Activated CD8-positive, alpha-beta memory T cell treated with anti-CD3 and anti-CD28 coated beads for 48 hours (primary cell): ENCODE measurements around the gene KRTAP5-2.
"Not testable (repeated sequence)": the region's sequence is repeated elsewhere in the genome, so short reads cannot be mapped to it uniquely, and the experiment has no call there.

Experiments
- DNase-seq, 3 experiments: peaks; one replicate each; pipeline ENCODE4 v3.0.0-alpha.2; 2020; ENCODE audit warnings: low read depth in 2 of 3, low spot score in 2 of 3

KRTAP5-2 gene, protein sequence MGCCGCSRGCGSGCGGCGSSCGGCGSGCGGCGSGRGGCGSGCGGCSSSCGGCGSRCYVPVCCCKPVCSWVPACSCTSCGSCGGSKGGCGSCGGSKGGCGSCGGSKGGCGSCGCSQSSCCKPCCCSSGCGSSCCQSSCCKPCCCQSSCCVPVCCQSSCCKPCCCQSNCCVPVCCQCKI

DNA sequence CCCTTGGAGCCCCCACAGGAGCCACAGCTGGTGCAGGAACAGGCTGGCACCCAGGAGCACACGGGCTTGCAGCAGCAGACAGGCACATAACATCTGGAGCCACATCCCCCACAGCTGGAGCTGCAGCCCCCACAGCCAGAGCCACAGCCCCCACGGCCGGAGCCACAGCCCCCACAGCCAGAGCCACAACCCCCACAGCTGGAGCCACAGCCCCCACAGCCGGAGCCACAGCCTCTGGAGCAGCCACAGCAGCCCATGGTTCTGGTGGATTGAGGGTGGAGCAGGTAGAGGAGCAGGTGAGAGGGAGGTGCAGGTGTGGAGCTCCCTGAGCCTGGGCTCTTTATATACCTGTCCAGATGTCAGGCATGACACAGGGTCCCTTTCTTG lies at the start of gene KRTAP5-2:
Gene KRTAP5-2 (minus strand): TSS at position 301 of the 387 bp plus-strand sequence. CDS start 44 bp downstream, at position 257.
- no peak for DNase-seq

DNA sequence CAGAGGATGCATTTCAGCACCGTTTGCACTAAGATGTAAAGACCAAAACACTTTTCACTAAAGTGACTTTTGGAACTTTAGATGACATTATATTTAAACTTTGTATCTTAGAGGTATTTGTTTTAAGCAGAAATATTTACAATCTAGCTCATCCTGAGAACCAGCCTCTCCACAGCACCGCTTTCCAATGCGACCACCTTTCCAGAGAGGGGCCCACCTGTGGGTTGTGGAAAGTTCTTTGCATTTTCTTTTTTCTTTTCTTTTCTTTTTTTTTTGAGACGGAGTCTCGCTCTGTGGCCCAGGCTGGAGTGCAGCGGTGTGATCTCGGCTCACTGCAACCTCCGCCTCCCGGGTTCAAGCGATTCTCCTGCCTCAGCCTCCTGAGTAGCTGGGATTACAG lies 48.4 kb upstream of the KRTAP5-2 start:
- not testable (repeated sequence) for DNase-seq

DNA sequence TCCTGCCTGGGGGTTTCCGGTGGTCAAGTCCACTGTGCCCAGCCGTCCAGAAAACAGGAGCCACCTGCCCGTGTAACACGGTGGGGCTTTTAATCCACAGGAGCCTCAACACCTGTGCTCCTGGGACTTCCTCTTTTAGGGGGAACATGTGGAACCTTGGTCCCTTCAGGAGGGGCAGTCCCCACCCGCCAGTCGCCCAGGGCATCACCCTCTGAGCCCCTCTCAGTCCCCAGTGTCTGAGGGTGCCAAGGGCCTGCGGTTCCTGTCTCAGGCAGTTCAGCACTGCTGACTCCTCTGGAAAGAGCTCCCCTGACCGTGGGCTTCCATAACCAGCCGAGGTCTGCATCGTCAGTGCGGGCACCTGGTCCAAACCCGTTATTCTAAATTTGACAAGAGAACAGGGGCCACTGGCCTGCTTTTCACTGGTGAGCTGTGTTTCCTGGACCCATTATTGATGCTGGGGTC lies 47.3 kb upstream of the KRTAP5-2 start:
- no peak for DNase-seq

DNA sequence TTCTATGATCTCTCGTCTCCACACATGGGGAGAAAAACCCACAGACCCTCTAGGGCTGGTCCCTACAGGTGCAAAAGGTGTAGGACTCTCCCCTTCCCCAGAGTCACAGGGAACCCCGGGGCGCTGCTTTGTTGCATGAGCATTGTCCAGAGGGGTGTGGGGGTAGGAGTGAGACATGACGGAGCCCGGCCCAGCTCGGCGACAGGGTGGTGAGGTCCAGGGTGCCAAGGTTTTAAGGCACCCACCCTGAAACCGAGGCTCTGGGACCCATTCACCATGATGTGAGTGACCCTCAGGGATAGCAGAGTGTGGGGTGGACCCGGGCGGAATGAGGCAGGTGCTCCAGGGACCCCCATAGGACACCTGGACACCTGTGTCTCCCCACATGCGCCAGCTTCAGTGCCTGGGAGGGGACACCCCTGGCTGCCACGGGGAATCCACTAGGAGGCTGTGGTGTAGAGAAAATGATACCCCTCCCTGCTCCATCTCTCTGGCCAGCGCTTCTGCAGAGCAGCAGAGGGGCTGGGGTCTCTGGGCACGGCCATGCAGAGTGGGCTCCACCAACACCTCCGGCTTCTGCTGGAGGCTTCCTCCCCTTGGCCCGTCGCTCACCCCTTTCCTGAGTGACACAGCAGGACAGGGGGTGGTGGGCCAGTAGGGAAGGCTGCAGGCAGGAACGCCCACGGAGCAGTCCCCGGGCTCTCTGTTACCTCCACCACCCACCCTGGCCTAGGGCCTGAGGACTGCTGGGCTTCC lies 46.7 kb upstream of the KRTAP5-2 start:
- DNase-seq, result no peak

DNA sequence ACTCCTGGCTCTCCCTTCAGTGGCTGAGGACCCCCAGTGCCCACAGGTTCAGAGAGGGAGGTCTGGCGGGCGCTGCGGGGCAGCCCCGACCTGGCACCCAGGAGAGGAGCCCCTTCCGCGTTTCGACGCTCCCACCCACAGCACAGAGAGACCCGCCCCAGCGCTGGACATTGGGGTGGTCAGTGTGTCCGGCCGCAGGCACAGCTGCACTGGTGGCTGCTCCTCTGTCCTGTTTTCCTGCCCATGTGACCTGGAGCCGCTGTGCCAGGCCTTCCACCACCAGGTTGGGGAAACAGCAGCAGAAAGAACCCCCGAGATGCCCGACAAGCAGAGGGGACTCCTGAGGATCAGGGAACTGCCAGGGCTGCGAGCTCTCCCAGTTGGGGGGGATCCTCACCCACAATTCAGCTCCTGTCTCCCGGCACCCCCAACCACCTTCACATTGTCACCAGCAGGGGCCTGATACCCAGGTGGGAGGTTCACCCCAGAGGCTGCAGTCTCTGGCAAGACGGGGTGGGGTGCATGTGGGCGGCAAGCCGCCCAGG lies 45.1 kb upstream of the KRTAP5-2 start:
- DNase-seq, result no peak

DNA sequence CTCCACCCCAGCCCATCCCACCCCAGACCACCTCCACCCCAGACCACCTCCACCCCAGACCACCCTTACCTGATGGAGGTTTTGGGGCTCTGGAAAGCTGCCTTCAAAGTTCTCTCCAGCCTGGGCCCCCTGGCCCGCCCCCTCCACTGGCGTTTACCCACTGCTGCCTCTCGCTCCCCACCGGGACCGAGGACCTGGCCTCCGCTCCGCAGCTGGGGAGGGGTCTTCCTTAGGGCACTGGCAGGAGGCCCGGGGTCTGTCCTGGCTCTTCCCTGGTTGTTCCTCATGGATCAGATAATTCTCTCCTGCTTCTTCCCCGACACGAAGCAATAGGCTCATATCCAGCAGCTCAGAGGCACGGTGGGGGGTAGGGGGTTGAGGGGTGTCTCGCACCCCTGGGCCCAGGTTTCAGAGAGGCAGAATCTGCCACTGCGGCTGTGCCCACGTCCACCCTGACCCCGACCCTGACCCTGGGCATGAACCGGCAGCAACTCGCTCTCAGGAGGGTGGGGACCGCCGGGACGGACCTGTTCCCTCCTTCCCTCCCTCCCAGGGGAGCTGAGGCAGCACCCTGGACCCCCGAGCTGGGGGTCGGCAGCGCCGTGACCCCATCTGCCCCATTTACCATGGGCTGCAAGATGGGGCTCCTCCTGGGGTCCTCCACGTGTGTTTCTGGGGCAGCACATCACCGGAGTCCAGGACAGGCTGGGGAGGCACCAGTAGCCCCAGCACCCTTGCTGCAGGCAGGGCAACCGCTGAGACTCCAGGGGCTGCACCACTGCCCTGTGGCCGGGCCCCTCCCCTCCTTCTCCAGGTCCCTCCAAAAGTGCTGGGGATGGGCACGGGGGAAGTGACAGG lies 44.4 kb upstream of the KRTAP5-2 start:
- DNase-seq, result no peak

DNA sequence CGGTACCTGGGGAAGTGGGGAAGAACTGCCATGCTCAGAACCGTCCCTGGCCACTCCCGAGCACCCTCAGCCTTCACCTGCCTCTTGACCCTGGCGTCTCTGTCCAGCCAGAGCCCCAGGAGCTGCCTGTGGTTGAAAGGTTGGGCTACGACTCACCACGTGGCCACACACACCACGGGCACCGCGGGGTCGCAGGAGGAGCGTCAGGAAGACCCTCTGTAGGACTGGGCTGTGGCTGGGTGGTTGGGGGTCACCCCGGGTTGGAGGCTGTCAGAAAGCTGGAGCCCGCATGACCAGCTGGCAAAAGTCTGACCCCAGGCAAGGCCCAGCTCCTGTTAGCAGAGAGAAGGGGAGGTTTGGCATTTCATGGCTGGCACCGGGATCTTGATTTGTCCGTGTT lies 43.0 kb upstream of the KRTAP5-2 start:
- no peak for DNase-seq

DNA sequence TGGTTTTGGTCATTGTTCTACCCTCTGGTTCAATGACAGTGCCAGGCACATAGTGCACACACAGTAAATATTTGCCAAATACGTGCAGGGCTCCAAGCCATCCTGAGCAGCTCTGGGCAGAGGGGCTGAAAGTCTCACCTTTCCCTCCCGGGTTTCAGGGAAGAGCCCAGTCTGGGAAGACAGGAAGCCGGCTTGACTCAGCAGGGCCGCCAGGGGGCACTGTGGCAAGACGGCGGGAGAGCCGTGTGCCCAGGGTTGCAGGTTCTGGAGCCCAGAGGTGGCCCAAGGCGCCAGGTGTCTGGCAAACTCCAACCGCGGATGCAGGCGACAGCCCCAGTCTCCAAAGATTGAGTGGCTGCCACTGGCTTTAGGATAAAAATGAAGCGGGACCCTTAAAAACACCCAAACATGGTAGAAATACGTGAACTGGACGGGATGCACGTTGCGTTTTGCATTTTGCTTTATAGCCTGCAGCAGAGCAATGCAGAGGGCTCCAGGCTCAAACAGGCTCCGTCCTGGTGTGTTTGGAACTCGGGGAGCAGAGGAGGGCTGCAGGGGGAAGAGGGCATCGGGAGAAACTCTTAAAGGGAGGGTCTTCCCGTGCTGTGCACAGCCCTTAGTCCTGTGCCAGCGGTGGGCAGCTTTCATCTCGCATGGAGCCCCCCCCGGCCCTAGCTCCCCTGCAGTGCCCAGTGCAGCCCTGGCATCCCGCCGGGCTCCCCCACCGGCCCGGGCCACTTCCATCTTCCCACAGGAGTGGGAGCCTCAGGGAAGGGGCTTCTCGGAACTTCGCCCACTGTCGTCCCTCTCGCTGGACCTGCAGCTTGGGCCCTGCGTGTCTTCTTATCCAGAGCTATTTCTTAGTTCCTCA lies 42.2 kb upstream of the KRTAP5-2 start:
- no peak for DNase-seq

DNA sequence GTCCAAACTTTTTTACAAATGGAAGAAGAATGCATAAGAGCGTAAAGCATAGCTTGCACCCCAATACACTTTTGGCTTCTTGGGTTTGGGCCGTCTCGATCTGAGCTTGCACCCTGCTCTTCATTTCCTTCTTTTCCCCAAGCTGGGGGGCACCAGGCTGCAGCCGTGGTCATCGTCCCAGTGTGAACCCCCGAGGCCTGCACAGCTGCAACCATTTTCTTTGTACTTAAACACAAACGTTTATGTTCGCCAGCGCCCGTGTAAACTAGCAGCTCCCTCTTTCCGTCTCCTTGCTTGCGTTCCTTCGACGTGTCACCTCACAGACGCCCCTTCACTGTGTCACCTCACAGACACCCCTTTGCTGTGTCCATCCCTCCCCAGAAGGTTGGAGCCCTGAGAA lies 41.6 kb upstream of the KRTAP5-2 start:
- DNase-seq, result no peak

DNA sequence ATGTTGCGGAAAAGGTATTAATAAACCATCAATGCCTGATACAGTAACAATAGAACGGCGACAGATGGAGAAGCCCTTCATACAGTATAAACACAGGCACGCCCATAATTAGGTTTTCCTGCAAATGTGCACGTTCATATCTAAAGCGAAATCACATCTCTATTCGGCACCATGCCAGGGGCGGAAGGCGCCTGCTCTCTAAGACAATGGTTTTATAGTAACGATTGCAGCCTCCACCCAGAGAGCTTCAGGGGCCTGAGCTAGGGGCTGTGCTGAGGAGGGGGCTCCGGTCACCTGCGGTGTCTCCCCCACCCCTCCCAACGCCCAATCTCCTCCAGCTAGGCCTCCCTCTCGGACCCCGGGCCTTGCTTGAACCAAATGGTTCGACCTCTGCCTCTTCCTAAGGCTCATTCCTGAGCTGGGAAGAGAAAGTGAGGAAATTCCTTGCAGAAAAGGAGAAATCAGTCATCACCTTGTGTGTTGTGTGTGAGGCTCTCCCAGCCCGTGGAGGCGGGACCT lies 41.1 kb upstream of the KRTAP5-2 start:
- DNase-seq, result no peak

DNA sequence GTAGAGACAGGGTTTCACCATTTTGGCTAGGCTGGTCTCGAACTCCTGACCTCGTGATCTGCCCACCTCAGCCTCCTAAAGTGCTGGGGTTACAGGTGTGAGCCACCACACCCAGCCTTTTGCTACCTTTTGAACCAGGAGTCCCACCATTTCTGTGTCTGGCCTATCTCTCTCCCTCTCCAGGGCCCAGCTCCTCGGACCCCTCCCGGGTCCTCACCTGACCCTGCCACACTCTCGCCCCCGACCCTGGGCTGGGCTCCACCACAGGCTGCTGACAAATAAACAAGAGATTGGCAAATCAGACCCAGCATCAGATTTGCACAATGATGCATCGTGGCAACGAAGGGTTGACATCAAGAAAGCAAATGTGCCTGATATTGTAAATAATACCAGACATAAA lies 40.2 kb upstream of the KRTAP5-2 start:
- DNase-seq, result no peak

DNA sequence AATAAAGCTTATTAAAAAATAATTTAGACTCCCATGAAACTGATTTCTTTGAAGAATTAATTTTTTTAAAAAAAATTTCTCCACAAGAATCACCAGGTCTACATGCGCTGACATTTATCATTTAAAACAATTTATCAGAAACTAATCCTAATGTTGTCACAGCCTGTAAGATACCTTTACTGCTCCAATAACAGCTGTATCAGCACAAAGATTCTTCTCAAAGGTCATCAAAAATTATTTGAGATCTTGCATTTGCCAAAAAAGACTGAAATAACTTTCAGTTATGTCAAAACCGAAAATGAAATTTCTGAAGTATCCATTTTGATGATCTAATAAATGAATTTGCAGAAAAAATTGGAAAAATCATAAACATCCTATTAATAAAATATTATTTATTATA lies 39.5 kb upstream of the KRTAP5-2 start:
- no peak for DNase-seq

DNA sequence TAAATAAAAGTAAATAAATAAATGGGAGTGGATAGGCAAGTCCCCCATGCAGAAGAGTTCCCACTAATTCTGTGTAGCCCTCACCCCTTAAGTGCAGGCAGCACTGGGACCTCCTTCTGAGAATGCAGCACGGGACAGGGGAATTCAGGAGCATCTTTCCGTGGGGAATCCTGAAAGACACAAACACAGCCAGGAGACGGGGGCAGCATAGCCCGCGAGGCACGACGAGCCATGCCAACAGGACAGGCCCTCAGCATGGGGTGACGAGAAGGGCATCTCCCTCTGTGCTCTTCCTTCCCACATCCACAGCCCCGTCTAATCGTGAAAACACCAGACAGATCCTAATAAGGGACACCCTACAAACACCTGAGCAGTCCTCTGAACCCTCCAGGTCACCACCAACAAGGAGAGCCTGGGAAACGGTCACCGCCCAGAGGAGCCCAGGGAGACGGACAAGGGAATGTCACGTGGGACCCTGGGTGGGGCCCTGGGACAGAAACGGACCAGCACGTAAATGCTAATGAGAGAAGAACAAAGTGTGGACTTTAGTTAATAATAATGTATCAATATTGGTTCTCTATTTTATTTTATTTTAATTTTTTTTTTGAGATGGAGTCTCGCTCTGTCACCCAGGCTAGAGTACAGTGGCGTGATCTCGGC lies 38.3 kb upstream of the KRTAP5-2 start:
- DNase-seq, result no peak

DNA sequence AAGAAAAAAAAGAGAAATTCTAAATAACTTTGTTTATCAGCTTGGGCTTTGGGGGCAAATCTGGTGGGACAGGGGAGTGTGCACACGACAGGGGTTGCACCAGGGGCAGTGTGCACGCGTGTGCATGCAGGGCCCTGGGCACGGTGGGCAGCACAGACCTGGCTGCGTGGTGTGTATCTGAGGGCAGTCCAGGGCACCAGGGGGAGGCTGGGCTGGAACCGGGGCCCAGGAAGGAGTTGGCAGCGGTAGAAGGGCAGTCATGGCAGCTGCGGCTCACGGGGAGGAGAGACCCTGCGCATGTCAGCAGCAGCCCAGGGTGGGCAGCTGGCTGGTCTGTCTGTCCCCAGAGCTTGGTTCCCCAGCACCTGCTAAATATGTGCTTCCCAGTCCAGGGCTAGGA lies 35.8 kb upstream of the KRTAP5-2 start:
- no peak for DNase-seq

DNA sequence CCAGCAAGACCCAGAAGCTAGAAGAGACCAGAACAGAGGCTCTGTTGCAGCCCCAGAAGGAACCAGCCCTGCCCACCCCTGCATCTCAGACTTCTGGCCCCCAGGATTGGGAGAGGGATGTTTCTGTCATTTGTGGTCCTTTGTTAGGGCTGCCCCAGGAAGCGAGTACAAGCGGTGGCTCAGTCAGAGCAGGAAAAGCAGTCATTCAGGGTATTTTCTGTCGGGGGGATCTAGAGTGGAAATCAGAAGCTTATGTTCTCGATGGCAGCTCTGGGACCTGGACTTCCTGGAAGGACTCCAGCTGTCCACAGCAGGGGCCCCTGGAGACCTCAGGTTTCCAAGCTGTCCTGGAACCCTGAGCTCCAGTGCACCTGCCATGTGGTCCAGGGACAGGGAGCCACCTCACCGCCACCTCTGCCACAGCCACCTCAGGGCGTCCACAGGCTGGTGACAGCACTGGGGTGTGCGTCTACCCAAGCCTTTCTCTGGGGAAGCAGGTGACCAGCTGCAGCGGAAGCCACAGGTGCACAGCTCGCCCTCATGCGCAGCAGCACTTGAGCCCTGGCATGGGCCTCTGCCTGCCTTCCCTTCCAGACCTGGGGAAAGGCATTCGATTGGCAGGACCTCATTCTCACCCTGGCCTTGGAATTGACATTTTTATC lies 34.1 kb upstream of the KRTAP5-2 start:
- no peak for DNase-seq

DNA sequence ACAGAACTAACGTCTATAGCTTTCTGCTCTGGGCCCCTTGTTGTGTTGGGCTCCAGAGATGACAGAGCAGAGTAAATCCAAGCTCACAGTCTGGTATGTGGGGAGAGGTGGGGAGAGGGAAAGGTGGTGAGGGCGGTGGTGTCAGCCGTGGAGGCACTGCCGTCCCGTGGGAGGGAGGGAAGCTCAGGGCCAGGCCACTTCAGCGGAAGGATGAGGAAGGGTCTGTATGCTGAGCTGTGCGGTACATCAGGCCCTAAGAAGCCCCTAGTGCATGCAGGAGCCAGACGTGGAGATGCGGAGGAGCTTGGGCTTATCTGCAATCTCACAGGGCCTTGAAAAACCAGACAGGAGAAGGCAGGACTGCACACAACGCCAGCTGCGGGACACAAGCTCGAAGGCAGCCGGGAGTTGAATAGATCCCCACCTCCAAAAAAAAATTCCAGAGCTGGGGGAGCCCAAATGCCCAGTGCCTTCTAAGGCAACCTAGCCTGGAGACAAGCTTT lies 33.0 kb upstream of the KRTAP5-2 start:
- DNase-seq, result no peak

DNA sequence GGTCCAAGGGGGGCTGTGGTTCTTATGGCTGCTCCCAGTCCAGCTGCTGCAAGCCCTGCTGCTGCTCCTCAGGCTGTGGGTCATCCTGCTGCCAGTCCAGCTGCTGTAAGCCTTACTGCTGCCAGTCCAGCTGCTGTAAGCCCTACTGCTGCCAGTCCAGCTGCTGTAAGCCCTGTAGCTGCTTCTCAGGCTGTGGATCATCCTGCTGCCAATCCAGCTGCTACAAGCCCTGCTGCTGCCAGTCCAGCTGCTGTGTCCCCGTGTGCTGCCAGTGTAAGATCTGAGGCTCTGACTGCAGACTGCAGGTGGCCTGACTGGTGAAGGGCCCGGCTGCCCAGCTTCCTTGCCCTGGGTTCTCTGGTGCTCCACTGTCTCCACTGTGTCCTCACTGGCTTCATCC lies 32.2 kb upstream of the KRTAP5-2 start:
- DNase-seq, result no peak

DNA sequence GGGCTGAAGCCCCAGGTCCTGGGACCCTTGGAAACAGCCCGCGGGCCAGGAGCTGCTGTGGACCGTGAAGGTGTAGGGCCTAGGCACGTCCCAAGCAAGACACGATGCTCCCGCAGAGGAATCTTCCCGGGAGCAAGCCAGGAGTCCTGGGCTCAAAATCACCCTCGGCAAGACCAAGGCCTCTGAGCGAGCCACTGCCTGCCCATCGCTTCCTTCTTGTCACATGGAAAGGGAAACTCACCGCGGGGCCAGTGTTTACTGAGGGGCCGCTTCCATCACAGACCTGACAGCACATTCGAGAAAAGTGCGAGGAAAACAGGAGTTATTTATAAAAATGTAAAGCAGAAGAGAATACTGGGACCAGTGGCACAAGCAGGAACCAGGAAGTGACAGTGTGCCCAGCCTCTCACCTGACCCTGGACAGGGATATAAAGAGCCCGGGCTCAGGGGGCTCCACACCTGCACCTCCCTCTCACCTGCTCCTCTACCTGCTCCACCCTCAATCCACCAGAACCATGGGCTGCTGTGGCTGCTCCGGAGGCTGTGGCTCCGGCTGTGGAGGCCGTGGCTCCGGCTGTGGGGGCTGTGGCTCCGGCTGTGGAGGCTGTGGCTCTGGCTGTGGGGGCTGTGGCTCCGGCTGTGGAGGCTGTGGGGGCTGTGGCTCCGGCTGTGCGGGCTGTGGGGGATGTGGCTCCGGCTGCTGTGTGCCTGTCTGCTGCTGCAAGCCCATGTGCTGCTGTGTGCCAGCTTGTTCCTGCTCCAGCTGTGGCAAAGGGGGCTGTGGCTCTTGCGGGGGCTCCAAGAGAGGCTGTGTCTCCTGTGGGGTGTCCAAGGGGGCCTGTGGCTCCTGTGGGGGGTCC lies 31.5 kb upstream of the KRTAP5-2 start, which contains the start of gene KRTAP5-5:
Gene KRTAP5-5 (plus strand): TSS at position 450 of the 860 bp plus-strand sequence. CDS start 66 bp downstream, at position 516.
- DNase-seq, result no peak
